Measurements from ENCODE around the gene PPIL6.

The PPIL6 gene

GRCh38 chr6:109453594-109454495 lies 13.4 kb upstream of the PPIL6 start:
- Histone ChIP-seq H4K8ac (ENCODE audit: low read depth, low read length) (no peak overlapping the region), H3K4ac (ENCODE audit: low read depth, low read length) (no peak overlapping the region), H3K23ac (ENCODE audit: low read length) (no peak overlapping the region), H2BK120ac (ENCODE audit: low read depth, low read length) (no peak overlapping the region), H2BK5ac (ENCODE audit: low read length) (no peak overlapping the region), H2AK5ac (ENCODE audit: low read length) (no peak overlapping the region), H3K36me3 (ENCODE audit: control insufficient read depth, insufficient read depth, low read length) (peaks cover 4% of the 10 kb centered on the region), H2BK15ac (replicated peaks; ENCODE audit: low read depth) (no peak overlapping the region), H3K4me1 (ENCODE audit: control insufficient read depth, low read depth, low read length) (peaks cover 2% of the 10 kb centered on the region), H3K79me1 (ENCODE audit: low read length) (no peaks in the 10 kb centered on the region), H3K27ac (ENCODE audit: low read depth, low read length) (no peak overlapping the region), H3K56ac (ENCODE audit: low read length) (peak overlapping the region; percentile 95), H3K27me3 (ENCODE audit: insufficient read depth, low read length, poor library complexity) (no peaks in the 10 kb centered on the region), H3K18ac (ENCODE audit: low read length) (no peak overlapping the region), H4K5ac (ENCODE audit: low read length) (no peak overlapping the region), H3K4me3 (ENCODE audit: low read length) (no peak overlapping the region), H3K9ac (ENCODE audit: low read length) (peak overlapping the region; percentile 71), H3K4me2 (ENCODE audit: low read length) (peak overlapping the region; percentile 43), H3K79me2 (ENCODE audit: control insufficient read depth, insufficient read depth, low read length) (no peaks in the 10 kb centered on the region)
- DNase-seq, result no peak
- WGBS (ENCODE audit: extremely low coverage, insufficient coverage, low lambda C conversion rate), result no CpG with 5 or more reads among the region's 27 CpGs

GRCh38 chr6:109453156-109453555 lies 12.7 kb upstream of the PPIL6 start:
- no peak overlapping the region for H2BK120ac ChIP-seq (ENCODE audit: low read depth, low read length)
- H3K79me2 ChIP-seq (ENCODE audit: control insufficient read depth, insufficient read depth, low read length), result no peaks in the 10 kb centered on the region
- H2BK5ac ChIP-seq (ENCODE audit: low read length), result no peak overlapping the region
- no CpG with 5 or more reads among the region's 2 CpGs for WGBS (ENCODE audit: extremely low coverage, insufficient coverage, low lambda C conversion rate)
- H4K5ac ChIP-seq (ENCODE audit: low read length), result no peak overlapping the region
- no peaks in the 10 kb centered on the region for H3K79me1 ChIP-seq (ENCODE audit: low read length)
- H3K18ac ChIP-seq (ENCODE audit: low read length), result no peak overlapping the region
- no peak overlapping the region for H3K4ac ChIP-seq (ENCODE audit: low read depth, low read length)
- H4K8ac ChIP-seq (ENCODE audit: low read depth, low read length), result no peak overlapping the region
- no peak overlapping the region for H2AK5ac ChIP-seq (ENCODE audit: low read length)
- no peak overlapping the region for H3K9ac ChIP-seq (ENCODE audit: low read length)
- peaks cover 2% of the 10 kb centered on the region for H3K4me1 ChIP-seq (ENCODE audit: control insufficient read depth, low read depth, low read length)
- no peak overlapping the region for H3K4me2 ChIP-seq (ENCODE audit: low read length)
- no peak overlapping the region for H3K4me3 ChIP-seq (ENCODE audit: low read length)
- H3K27me3 ChIP-seq (ENCODE audit: insufficient read depth, low read length, poor library complexity), result no peaks in the 10 kb centered on the region
- no peak overlapping the region for H2BK15ac ChIP-seq (replicated peaks; ENCODE audit: low read depth)
- no peak overlapping the region for H3K56ac ChIP-seq (ENCODE audit: low read length)
- H3K36me3 ChIP-seq (ENCODE audit: control insufficient read depth, insufficient read depth, low read length), result peaks cover 4% of the 10 kb centered on the region
- no peak for DNase-seq
- no peak overlapping the region for H3K23ac ChIP-seq (ENCODE audit: low read length)
- no peak overlapping the region for H3K27ac ChIP-seq (ENCODE audit: low read depth, low read length)

- Histone ChIP-seq H4K5ac (ENCODE audit: low read length) (no peak overlapping the region), H3K79me1 (ENCODE audit: low read length) (no peaks in the 10 kb centered on the region), H3K18ac (ENCODE audit: low read length) (no peak overlapping the region), H2BK15ac (replicated peaks; ENCODE audit: low read depth) (no peak overlapping the region), H3K4me3 (ENCODE audit: low read length) (no peak overlapping the region), H3K27ac (ENCODE audit: low read depth, low read length) (no peak overlapping the region), H2BK5ac (ENCODE audit: low read length) (no peak overlapping the region), H3K4me1 (ENCODE audit: control insufficient read depth, low read depth, low read length) (peaks cover 2% of the 10 kb centered on the region), H3K4me2 (ENCODE audit: low read length) (no peak overlapping the region), H2AK5ac (ENCODE audit: low read length) (no peak overlapping the region), H3K79me2 (ENCODE audit: control insufficient read depth, insufficient read depth, low read length) (no peaks in the 10 kb centered on the region), H3K27me3 (ENCODE audit: insufficient read depth, low read length, poor library complexity) (no peaks in the 10 kb centered on the region), H3K9ac (ENCODE audit: low read length) (no peak overlapping the region), H2BK120ac (ENCODE audit: low read depth, low read length) (no peak overlapping the region), H4K8ac (ENCODE audit: low read depth, low read length) (no peak overlapping the region), H3K36me3 (ENCODE audit: control insufficient read depth, insufficient read depth, low read length) (peaks cover 4% of the 10 kb centered on the region), H3K4ac (ENCODE audit: low read depth, low read length) (no peak overlapping the region), H3K56ac (ENCODE audit: low read length) (no peak overlapping the region), H3K23ac (ENCODE audit: low read length) (no peak overlapping the region)
- no peak for DNase-seq
- WGBS (ENCODE audit: extremely low coverage, insufficient coverage, low lambda C conversion rate), result no CpG with 5 or more reads among the region's 9 CpGs
Observed at GRCh38 chr6:109452181-109452580, 11.8 kb upstream of the PPIL6 start.

GRCh38 chr6:109451376-109451775 lies 10.9 kb upstream of the PPIL6 start:
- Histone ChIP-seq H3K4me2 (ENCODE audit: low read length) (no peak overlapping the region), H3K79me2 (ENCODE audit: control insufficient read depth, insufficient read depth, low read length) (no peaks in the 10 kb centered on the region), H4K5ac (ENCODE audit: low read length) (no peak overlapping the region), H3K18ac (ENCODE audit: low read length) (no peak overlapping the region), H4K8ac (ENCODE audit: low read depth, low read length) (no peak overlapping the region), H3K36me3 (ENCODE audit: control insufficient read depth, insufficient read depth, low read length) (peaks cover 4% of the 10 kb centered on the region), H3K4me1 (ENCODE audit: control insufficient read depth, low read depth, low read length) (peaks cover 2% of the 10 kb centered on the region), H3K27me3 (ENCODE audit: insufficient read depth, low read length, poor library complexity) (no peaks in the 10 kb centered on the region), H3K27ac (ENCODE audit: low read depth, low read length) (no peak overlapping the region), H2BK5ac (ENCODE audit: low read length) (no peak overlapping the region), H2BK120ac (ENCODE audit: low read depth, low read length) (no peak overlapping the region), H2AK5ac (ENCODE audit: low read length) (no peak overlapping the region), H2BK15ac (replicated peaks; ENCODE audit: low read depth) (no peak overlapping the region), H3K56ac (ENCODE audit: low read length) (no peak overlapping the region), H3K9ac (ENCODE audit: low read length) (no peak overlapping the region), H3K79me1 (ENCODE audit: low read length) (no peaks in the 10 kb centered on the region), H3K23ac (ENCODE audit: low read length) (no peak overlapping the region), H3K4ac (ENCODE audit: low read depth, low read length) (no peak overlapping the region), H3K4me3 (ENCODE audit: low read length) (no peak overlapping the region)
- whole genome bisulfite sequencing (ENCODE audit: extremely low coverage, insufficient coverage, low lambda C conversion rate), result no CpG with 5 or more reads among the region's 7 CpGs
- no peak for DNase-seq

GRCh38 chr6:109450801-109451200 lies 10.4 kb upstream of the PPIL6 start:
- peaks cover 2% of the 10 kb centered on the region for H3K4me1 ChIP-seq (ENCODE audit: control insufficient read depth, low read depth, low read length)
- no peak overlapping the region for H3K4me3 ChIP-seq (ENCODE audit: low read length)
- H3K9ac ChIP-seq (ENCODE audit: low read length), result no peak overlapping the region
- no peak overlapping the region for H4K8ac ChIP-seq (ENCODE audit: low read depth, low read length)
- no peak overlapping the region for H3K4ac ChIP-seq (ENCODE audit: low read depth, low read length)
- H2AK5ac ChIP-seq (ENCODE audit: low read length), result no peak overlapping the region
- no CpG with 5 or more reads among the region's 3 CpGs for whole genome bisulfite sequencing (ENCODE audit: extremely low coverage, insufficient coverage, low lambda C conversion rate)
- H2BK120ac ChIP-seq (ENCODE audit: low read depth, low read length), result no peak overlapping the region
- no peak overlapping the region for H3K4me2 ChIP-seq (ENCODE audit: low read length)
- DNase-seq, result no peak
- no peak overlapping the region for H4K5ac ChIP-seq (ENCODE audit: low read length)
- H3K27me3 ChIP-seq (ENCODE audit: insufficient read depth, low read length, poor library complexity), result no peaks in the 10 kb centered on the region
- no peak overlapping the region for H3K56ac ChIP-seq (ENCODE audit: low read length)
- H3K27ac ChIP-seq (ENCODE audit: low read depth, low read length), result no peak overlapping the region
- no peaks in the 10 kb centered on the region for H3K79me2 ChIP-seq (ENCODE audit: control insufficient read depth, insufficient read depth, low read length)
- H2BK15ac ChIP-seq (replicated peaks; ENCODE audit: low read depth), result no peak overlapping the region
- H3K79me1 ChIP-seq (ENCODE audit: low read length), result no peaks in the 10 kb centered on the region
- H2BK5ac ChIP-seq (ENCODE audit: low read length), result no peak overlapping the region
- no peak overlapping the region for H3K18ac ChIP-seq (ENCODE audit: low read length)
- H3K36me3 ChIP-seq (ENCODE audit: control insufficient read depth, insufficient read depth, low read length), result peaks cover 4% of the 10 kb centered on the region
- H3K23ac ChIP-seq (ENCODE audit: low read length), result no peak overlapping the region

All from mesendoderm (in vitro differentiated cells).